GM21381 (cell line): ENCODE measurements around the gene NRXN3.

Experiments used
- ATAC-seq: cut with Tn5 transposase; IDR thresholded peaks from one replicate; pipeline ENCODE4 v1.9.1; 2021; ENCODE audit warnings: mild to moderate bottlenecking, moderate library complexity; ENCODE audit not compliant: unreplicated experiment

NRXN3 gene

DNA sequence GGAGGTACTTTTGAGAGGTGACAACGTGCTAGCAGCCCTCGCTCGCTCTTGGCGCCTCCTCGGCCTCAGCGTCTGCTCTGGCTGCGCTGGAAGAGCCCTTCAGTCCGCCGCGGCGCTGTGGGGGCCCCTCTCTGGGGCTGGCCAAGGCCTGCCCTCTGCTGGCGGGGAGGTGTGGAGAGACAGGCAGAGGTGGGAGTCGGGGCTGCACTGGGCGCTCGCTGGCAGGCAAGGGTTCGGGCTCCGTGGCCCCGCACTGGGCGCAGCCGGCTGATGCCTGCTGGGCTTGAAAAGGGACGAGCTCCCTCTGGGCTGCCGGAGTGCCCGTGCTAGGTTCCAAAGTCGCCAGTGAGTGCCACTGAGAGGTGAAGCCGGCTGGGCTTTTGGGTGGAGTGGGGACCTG is 1461.1 kb downstream of the NRXN3 start:
- ATAC-seq = no peak

GRCh38 chr14:79638672-79639266 is 1468.6 kb downstream of the NRXN3 start:
- no peak for ATAC-seq

DNA sequence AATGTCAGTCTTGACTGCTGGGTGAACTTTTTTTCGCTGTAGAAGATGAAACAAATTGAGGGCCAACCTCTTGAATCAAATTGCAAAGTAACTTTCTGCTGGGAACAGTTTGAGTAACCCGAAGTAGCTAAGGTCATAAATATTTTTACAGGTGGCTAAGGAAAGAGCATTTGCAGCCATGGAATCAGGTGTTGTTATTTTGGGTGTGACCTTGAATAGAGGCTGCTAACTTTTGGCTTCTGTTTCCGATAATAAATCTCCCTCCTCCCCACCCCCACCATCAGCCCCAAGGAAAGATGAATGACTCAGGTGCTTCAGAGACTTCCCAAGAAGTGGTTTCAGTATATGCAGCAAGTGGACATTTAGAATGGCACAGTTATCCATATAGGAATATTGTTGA is 1469.4 kb downstream of the NRXN3 start:
- no peak for ATAC-seq

GRCh38 chr14:79641371-79641770 is 1471.2 kb downstream of the NRXN3 start:
- ATAC-seq = no peak

GRCh38 chr14:79643132-79643531 is 1473.0 kb downstream of the NRXN3 start:
- ATAC-seq = no peak

GRCh38 chr14:79645753-79646362 is 1475.7 kb downstream of the NRXN3 start:
- ATAC-seq = no peak

GRCh38 chr14:79649856-79650255 is 1479.7 kb downstream of the NRXN3 start:
- ATAC-seq = no peak

GRCh38 chr14:79652513-79653307 is 1482.5 kb downstream of the NRXN3 start:
- ATAC-seq = no peak

- ATAC-seq = no peak
Measured at GRCh38 chr14:79656056-79656455, 1485.9 kb downstream of the NRXN3 start.

GRCh38 chr14:79656496-79656895 is 1486.3 kb downstream of the NRXN3 start:
- ATAC-seq = no peak

- no peak for ATAC-seq
Measured at GRCh38 chr14:79658221-79658620, 1488.0 kb downstream of the NRXN3 start.

GRCh38 chr14:79658769-79659168 is 1488.6 kb downstream of the NRXN3 start:
- ATAC-seq = no peak

- ATAC-seq = no peak
Measured at GRCh38 chr14:79660053-79660939, 1490.1 kb downstream of the NRXN3 start.

GRCh38 chr14:79661752-79662151 is 1491.6 kb downstream of the NRXN3 start:
- ATAC-seq = no peak

- ATAC-seq = no peak
Measured at GRCh38 chr14:79663453-79663852, 1493.3 kb downstream of the NRXN3 start.

GRCh38 chr14:79665556-79665955 is 1495.4 kb downstream of the NRXN3 start:
- ATAC-seq = no peak

- ATAC-seq = no peak
Measured at GRCh38 chr14:79668951-79669350, 1498.8 kb downstream of the NRXN3 start.

GRCh38 chr14:79670811-79671210 is 1500.6 kb downstream of the NRXN3 start:
- ATAC-seq = no peak

DNA sequence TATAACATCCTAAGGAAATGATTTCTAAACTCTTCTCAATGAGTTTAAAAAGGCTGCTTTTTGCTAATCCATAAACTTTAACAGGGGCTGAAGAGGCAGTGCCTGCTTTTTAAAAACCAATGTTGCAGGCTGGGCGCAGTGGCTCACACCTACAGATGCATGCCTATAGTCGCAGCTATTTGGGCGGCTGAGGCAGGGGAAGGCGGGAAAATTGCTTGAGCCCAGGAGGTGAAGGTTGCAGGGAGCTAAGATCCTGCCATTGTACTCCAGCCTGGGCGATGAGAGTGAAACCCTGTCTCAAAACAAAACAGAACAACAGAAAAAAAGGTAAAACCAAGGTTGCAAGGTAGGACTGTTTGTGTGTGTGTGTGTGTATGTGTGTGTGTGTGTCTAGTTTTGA is 1509.9 kb downstream of the NRXN3 start:
- no peak for ATAC-seq

- no peak for ATAC-seq
Measured at GRCh38 chr14:79686196-79686595, 1516.0 kb downstream of the NRXN3 start.

GRCh38 chr14:79690960-79691359 is 1520.8 kb downstream of the NRXN3 start:
- ATAC-seq = no peak
